Activated T-helper 1 cell treated with Interleukin-2 at 50 U/mL for 16 hours (primary cell): ENCODE results near the gene RBM24.

Source experiments
- DNase-seq: peaks from one replicate; pipeline ENCODE4 v3.0.0-alpha.2; 2020; ENCODE audit warnings: low read depth

The RBM24 gene

GRCh38 chr6:17281100-17281496 lies at the start of gene RBM24:
Gene RBM24, plus strand, starts transcription at chr6:17281361. Its CDS starts 221 bp downstream, at chr6:17281582.
- DNase-seq: no peak

GRCh38 chr6:17233531-17233930 lies 47.6 kb upstream of the RBM24 start:
- DNase-seq: no peak

GRCh38 chr6:17237246-17237645 lies 43.9 kb upstream of the RBM24 start:
- no peak for DNase-seq

- DNase-seq: no peak
These were observed 41.9 kb upstream of the RBM24 start for GRCh38 chr6:17239260-17239659.

GRCh38 chr6:17240803-17241500 lies 40.2 kb upstream of the RBM24 start:
- DNase-seq: no peak

GRCh38 chr6:17242087-17242486 lies 39.1 kb upstream of the RBM24 start:
- no peak for DNase-seq

GRCh38 chr6:17250237-17250636 lies 30.9 kb upstream of the RBM24 start:
- no peak for DNase-seq

- no peak for DNase-seq
These were observed 29.2 kb upstream of the RBM24 start for GRCh38 chr6:17251953-17252352.

- no peak for DNase-seq
These were observed 22.4 kb upstream of the RBM24 start for GRCh38 chr6:17258749-17259148.

- no peak for DNase-seq
These were observed 15.6 kb upstream of the RBM24 start for GRCh38 chr6:17265570-17265969.

- no peak for DNase-seq
These were observed 13.6 kb upstream of the RBM24 start for GRCh38 chr6:17267566-17267965.

GRCh38 chr6:17268114-17268513 lies 13.0 kb upstream of the RBM24 start:
- no peak for DNase-seq

GRCh38 chr6:17269840-17270239 lies 11.3 kb upstream of the RBM24 start:
- DNase-seq: no peak

- DNase-seq: no peak
These were observed 9.5 kb upstream of the RBM24 start for GRCh38 chr6:17271628-17272027.

- DNase-seq: no peak
These were observed 4.4 kb upstream of the RBM24 start for GRCh38 chr6:17276766-17277165.

- no peak for DNase-seq
These were observed 3.9 kb upstream of the RBM24 start for GRCh38 chr6:17277256-17277655.

- DNase-seq: no peak
These were observed 2.7 kb upstream of the RBM24 start for GRCh38 chr6:17278289-17279063.

GRCh38 chr6:17280138-17280537 lies 1.0 kb upstream of the RBM24 start:
- no peak for DNase-seq

GRCh38 chr6:17280552-17281090 lies 540 bp upstream of the RBM24 start:
- no peak for DNase-seq

GRCh38 chr6:17281497-17282481 lies 628 bp downstream of the RBM24 start:
- no peak for DNase-seq

- DNase-seq: no peak
These were observed 1.9 kb downstream of the RBM24 start for GRCh38 chr6:17283074-17283473.

- no peak for DNase-seq
These were observed 8.5 kb downstream of the RBM24 start for GRCh38 chr6:17289630-17290061.
